HepG2 (cell line): Measurements from ENCODE around the gene NXT2. TPM values are rescaled to one million over a fixed set of nuclear protein-coding genes. Genes with fewer than 3 reads are reported as not detected.

Experiments used
- DMAP1 ChIP-seq: IDR thresholded peaks from 2 replicates; pipeline ENCODE4 v1.6.1; 2016
- FOSL1 ChIP-seq: sonication (generic); formaldehyde crosslinking; IDR thresholded peaks from 2 replicates; pipeline ENCODE4 v1.9.0; 2021; ENCODE audit warnings: missing genetic modification reagents, borderline replicate concordance
- HNRNPK ChIP-seq: fragments of 200-400 bp; formaldehyde crosslinking; IDR thresholded peaks from 2 replicates; pipeline ENCODE4 v1.6.1; 2018; ENCODE audit warnings: low read length, low read depth, moderate library complexity, mild to moderate bottlenecking; ENCODE audit not compliant: poor library complexity, severe bottlenecking
- HNRNPLL ChIP-seq: fragments of 200-400 bp; formaldehyde crosslinking; IDR thresholded peaks from 2 replicates; pipeline ENCODE4 v1.6.1; 2017; ENCODE audit warnings: mild to moderate bottlenecking, low read depth, low read length; ENCODE audit not compliant: poor library complexity, severe bottlenecking
- KLF9 ChIP-seq: IDR thresholded peaks from 2 replicates; pipeline ENCODE4 v1.6.1; 2016; ENCODE audit warnings: low read depth
- MED1 ChIP-seq: sonication (generic); formaldehyde crosslinking; IDR thresholded peaks from 2 replicates; pipeline ENCODE4 v1.4.0; 2020; ENCODE audit warnings: missing genetic modification reagents
- NFKBIZ ChIP-seq: IDR thresholded peaks from 2 replicates; pipeline ENCODE4 v1.6.1; 2018; ENCODE audit warnings: missing genetic modification reagents, missing compliant biosample characterization
- NFYC ChIP-seq: IDR thresholded peaks from 2 replicates; pipeline ENCODE4 v1.6.1; 2016; ENCODE audit warnings: missing genetic modification reagents, missing compliant biosample characterization
- NR2C2 ChIP-seq: sonication (generic); formaldehyde crosslinking; IDR thresholded peaks from 2 replicates; pipeline ENCODE4 v1.4.0; 2020; ENCODE audit warnings: missing genetic modification reagents, mild to moderate bottlenecking, moderate library complexity, borderline replicate concordance
- PRDM15 ChIP-seq: sonication (generic); formaldehyde crosslinking; IDR thresholded peaks from 2 replicates; pipeline ENCODE4 v1.4.0; 2020; ENCODE audit warnings: missing genetic modification reagents
- SNAPC2 ChIP-seq: sonication (generic); formaldehyde crosslinking; IDR thresholded peaks from 2 replicates; pipeline ENCODE4 v1.8.1; 2022; ENCODE audit warnings: mild to moderate bottlenecking, missing genetic modification reagents
- SOX6 ChIP-seq, 2 experiments: fragments of 450-650 bp in 1 of 2; sonication (generic) in 1 of 2; formaldehyde crosslinking in 1 of 2; IDR thresholded peaks; 2 replicates each; pipeline versions ENCODE4 v1.4.0 to v1.6.1; 2017 to 2020; ENCODE audit warnings: antibody characterized with exemption in 1 of 2, mild to moderate bottlenecking in 1 of 2, missing genetic modification reagents in 1 of 2
- TBL1XR1 ChIP-seq: fragments of 150-350 bp; IDR thresholded peaks from 2 replicates; pipeline ENCODE4 v1.6.1; 2014; ENCODE audit warnings: borderline replicate concordance, low read length; ENCODE audit not compliant: partially characterized antibody
- TCF12 ChIP-seq, 2 experiments: fragments of 450-650 bp in 1 of 2; sonication (generic) in 1 of 2; formaldehyde crosslinking in 1 of 2; IDR thresholded peaks; 2 replicates each; pipeline versions ENCODE4 v1.6.1 to v1.8.0; 2017 to 2022; ENCODE audit warnings: antibody characterized with exemption in 1 of 2, mild to moderate bottlenecking in 1 of 2, missing genetic modification reagents in 1 of 2, moderate library complexity in 1 of 2
- USF2 ChIP-seq, 2 experiments: sonication (generic) in 1 of 2; formaldehyde crosslinking in 1 of 2; IDR thresholded peaks; 2 replicates each; pipeline versions ENCODE4 v1.5.1 to v1.6.1; 2011 to 2020; ENCODE audit warnings: borderline replicate concordance in 1 of 2, low read depth in 1 of 2, low read length in 1 of 2, mild to moderate bottlenecking in 1 of 2, missing genetic modification reagents in 1 of 2, moderate library complexity in 1 of 2
- ZBTB21 ChIP-seq: sonication (generic); formaldehyde crosslinking; IDR thresholded peaks from 2 replicates; pipeline ENCODE4 v1.4.0; 2020; ENCODE audit warnings: missing genetic modification reagents
- ZFX ChIP-seq: sonication (generic); formaldehyde crosslinking; IDR thresholded peaks from 2 replicates; pipeline ENCODE4 v1.4.0; 2020; ENCODE audit warnings: mild to moderate bottlenecking, low read depth, missing genetic modification reagents, moderate library complexity
- ZMYM2 ChIP-seq: sonication (generic); formaldehyde crosslinking; IDR thresholded peaks from 2 replicates; pipeline ENCODE4 v1.8.0; 2022; ENCODE audit warnings: mild to moderate bottlenecking, missing genetic modification reagents
- ZNF513 ChIP-seq: sonication (generic); formaldehyde crosslinking; conservative IDR thresholded peaks from 2 replicates; pipeline ENCODE4 v1.5.0; 2020; ENCODE audit warnings: missing genetic modification reagents
- polyA plus RNA-seq, 8 experiments: library from polyadenylated mRNA; depleted of rRNA in 3 of 8; stranded (reverse) in 7 of 8; unstranded in 1 of 8; fragments of >200 nt; fragmentation: Illumina TruSeq in 4 of 8; extraction: Trizol in 4 of 8; gene quantifications; 2 replicates each; pipeline versions ENCODE4 v1.2.1 to v1.2.3, GENCODE V29; 2011 to 2016; ENCODE audit warnings: low read depth in 4 of 8, missing spikeins in 1 of 8, mixed read lengths in 1 of 8; ENCODE audit not compliant: insufficient read depth in 1 of 8
- total RNA-seq, 5 experiments: library from RNA; depleted of rRNA; stranded (reverse); fragments of >200 nt; fragmentation: Illumina TruSeq; extraction: Trizol; gene quantifications; 2 replicates each; pipeline ENCODE4 v1.2.3, GENCODE V29; 2016; ENCODE audit warnings: low read depth in 1 of 5
- TF ChIP-seq, protein P1 (sequence below): sonication (generic); formaldehyde crosslinking; IDR thresholded peaks from 2 replicates; pipeline ENCODE4 v1.8.1; 2023; ENCODE audit warnings: missing genetic modification reagents, mild to moderate bottlenecking, borderline replicate concordance

The NXT2 gene
- total and polyA plus RNA-seq, 2 of the 13 experiments (the other 11 are each of a cell fraction or from before 2014, with no cell fraction given): 9.5 to 14.9 TPM

DNA sequence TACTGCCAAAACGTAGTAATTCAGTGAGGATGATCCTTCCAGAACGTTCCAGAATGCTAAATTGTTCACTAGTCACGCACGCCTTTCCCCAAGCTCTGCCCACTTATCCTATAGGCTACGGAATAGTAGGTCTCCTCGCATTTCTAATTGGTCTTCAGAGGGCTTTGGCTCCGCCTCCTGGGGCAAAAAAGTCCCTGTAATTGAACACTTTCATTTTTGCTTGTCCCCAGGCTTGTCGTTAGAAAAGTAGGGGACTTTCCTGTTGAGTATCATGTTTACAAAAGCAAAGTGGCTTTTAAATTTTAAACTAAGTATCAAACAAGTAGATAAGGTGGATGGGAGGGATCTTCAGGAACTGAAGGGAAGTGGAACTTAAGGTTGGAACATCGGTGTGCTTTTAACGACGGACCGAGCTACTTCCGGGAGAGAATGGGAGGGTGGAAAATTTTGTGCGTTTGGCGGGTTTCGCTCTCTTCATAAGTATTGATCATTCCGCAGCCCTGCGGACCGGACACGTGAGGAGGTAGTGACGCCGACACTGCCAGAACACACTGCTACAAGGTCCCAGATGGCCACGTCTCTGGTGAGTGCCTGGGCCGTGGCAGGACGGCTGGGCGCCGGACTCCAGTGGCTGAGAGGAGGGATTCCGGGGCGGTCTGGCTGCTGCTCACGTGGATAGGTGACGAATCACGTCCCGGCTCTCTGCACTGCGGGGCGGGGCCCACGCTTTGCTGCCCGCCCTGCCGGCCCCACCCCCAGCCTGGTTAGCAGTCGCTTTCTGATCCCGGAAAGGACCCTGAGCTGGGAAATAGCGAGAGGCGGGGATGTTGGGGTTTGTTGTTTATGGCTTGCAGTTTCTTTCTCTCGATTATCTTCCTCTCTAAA is at the start of gene NXT2 (continued):
- TF ChIP-seq ZFX (CRISPR knock-in tag) (peak; percentile 73), SNAPC2 (no peak), DMAP1 (CRISPR knock-in tag) (peak; percentile 60; the same call in 1 of the 2 replicates), ZNF513 (CRISPR knock-in tag) (no peak), PRDM15 (CRISPR knock-in tag) (no peak), HNRNPK (no peak), SOX6 (IDR thresholded peaks at IDR 0.05) (no peak), SOX6 (CRISPR knock-in tag; IDR thresholded peaks at IDR 0.05) (no peak), KLF9 (CRISPR knock-in tag) (no peak), TBL1XR1 (peak; percentile 18), ZMYM2 (CRISPR knock-in tag) (no peak), MED1 (CRISPR knock-in tag) (peak; percentile 39; the same call in 1 of the 2 replicates), NR2C2 (peak; percentile 60; the same call in 1 of the 2 replicates), TCF12 (IDR thresholded peaks at IDR 0.05) (no peak), TCF12 (CRISPR knock-in tag; IDR thresholded peaks at IDR 0.05) (0 out of 2 replicates have a peak, but pooled peaks have one; percentile 51), FOSL1 (CRISPR knock-in tag) (no peak), USF2 (IDR thresholded peaks at IDR 0.05; ENCODE audit: low read depth, low read length) (peak; percentile 48; the same call in 1 of the 2 replicates), USF2 (CRISPR knock-in tag; IDR thresholded peaks at IDR 0.05; ENCODE audit: borderline replicate concordance) (peak; percentile 68; the same call in 1 of the 2 replicates), ZBTB21 (no peak), HNRNPLL (peak; percentile 96), NFYC (CRISPR knock-in tag) (peak; percentile 55), NFKBIZ (CRISPR knock-in tag) (no peak)
- TF ChIP-seq, protein P1, sequence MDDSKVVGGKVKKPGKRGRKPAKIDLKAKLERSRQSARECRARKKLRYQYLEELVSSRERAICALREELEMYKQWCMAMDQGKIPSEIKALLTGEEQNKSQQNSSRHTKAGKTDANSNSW (CRISPR knock-in tag): no peak
